ENCODE measurements around the gene VWA5B2.

Gene VWA5B2

GRCh38 chr3:184229394-184230080 is at the start of gene VWA5B2:
VWA5B2 (plus strand) TSS chr3:184229585; CDS start chr3:184230529, 944 bp downstream.
- FAIRE-seq: no peak
- DNase-seq (ENCODE audit: extremely low spot score, insufficient read length, low read depth): peak; percentile 64

GRCh38 chr3:184180165-184180564 is 49.2 kb upstream of the VWA5B2 start:
- FAIRE-seq (no peak), DNase-seq (ENCODE audit: extremely low spot score, insufficient read length, low read depth) (no peak)

- no peak for DNase-seq (ENCODE audit: extremely low spot score, insufficient read length, low read depth)
- FAIRE-seq: no peak
Observed at GRCh38 chr3:184181596-184181995, 47.8 kb upstream of the VWA5B2 start.

- DNase-seq (ENCODE audit: extremely low spot score, insufficient read length, low read depth) (no peak), FAIRE-seq (no peak)
Observed at GRCh38 chr3:184183679-184184078, 45.7 kb upstream of the VWA5B2 start.

- DNase-seq (ENCODE audit: extremely low spot score, insufficient read length, low read depth) (no peak), FAIRE-seq (no peak)
Observed at GRCh38 chr3:184184546-184185230, 44.7 kb upstream of the VWA5B2 start.

GRCh38 chr3:184185461-184186183 is 43.8 kb upstream of the VWA5B2 start:
- FAIRE-seq: peak; percentile 98
- DNase-seq (ENCODE audit: extremely low spot score, insufficient read length, low read depth): peak; percentile 98

- no peak for DNase-seq (ENCODE audit: extremely low spot score, insufficient read length, low read depth)
- no peak for FAIRE-seq
Observed at GRCh38 chr3:184186184-184186901, 43.0 kb upstream of the VWA5B2 start, which contains the start of gene ABCF3. ABCF3 (plus strand) TSS chr3:184186199; CDS start chr3:184186208, 9 bp downstream.

GRCh38 chr3:184186902-184187207 is 42.5 kb upstream of the VWA5B2 start:
- DNase-seq (ENCODE audit: extremely low spot score, insufficient read length, low read depth): no peak
- no peak for FAIRE-seq

- no peak for FAIRE-seq
- no peak for DNase-seq (ENCODE audit: extremely low spot score, insufficient read length, low read depth)
Observed at GRCh38 chr3:184188080-184188479, 41.3 kb upstream of the VWA5B2 start.

GRCh38 chr3:184189421-184189820 is 40.0 kb upstream of the VWA5B2 start:
- no peak for FAIRE-seq

GRCh38 chr3:184192889-184193288 is 36.5 kb upstream of the VWA5B2 start:
- DNase-seq (ENCODE audit: extremely low spot score, insufficient read length, low read depth) (no peak), FAIRE-seq (no peak)

More at GRCh38 chr3:184189421-184189820, 40.0 kb upstream of the VWA5B2 start:
- DNase-seq (ENCODE audit: extremely low spot score, insufficient read length, low read depth): no peak

GRCh38 chr3:184193991-184194539 is 35.3 kb upstream of the VWA5B2 start:
- FAIRE-seq (no peak), DNase-seq (ENCODE audit: extremely low spot score, insufficient read length, low read depth) (no peak)

- no peak for FAIRE-seq
- no peak for DNase-seq (ENCODE audit: extremely low spot score, insufficient read length, low read depth)
Observed at GRCh38 chr3:184196536-184196935, 32.8 kb upstream of the VWA5B2 start.

- no peak for DNase-seq (ENCODE audit: extremely low spot score, insufficient read length, low read depth)
- FAIRE-seq: no peak
Observed at GRCh38 chr3:184198509-184198908, 30.9 kb upstream of the VWA5B2 start.

GRCh38 chr3:184200825-184201224 is 28.6 kb upstream of the VWA5B2 start:
- DNase-seq (ENCODE audit: extremely low spot score, insufficient read length, low read depth) (no peak), FAIRE-seq (no peak)

- FAIRE-seq (no peak), DNase-seq (ENCODE audit: extremely low spot score, insufficient read length, low read depth) (no peak)
Observed at GRCh38 chr3:184203526-184203925, 25.9 kb upstream of the VWA5B2 start.

GRCh38 chr3:184209146-184209923 is 20.1 kb upstream of the VWA5B2 start:
- DNase-seq (ENCODE audit: extremely low spot score, insufficient read length, low read depth) (no peak), FAIRE-seq (no peak)

- no peak for DNase-seq (ENCODE audit: extremely low spot score, insufficient read length, low read depth)
- FAIRE-seq: no peak
Observed at GRCh38 chr3:184211297-184211696, 18.1 kb upstream of the VWA5B2 start.

- no peak for DNase-seq (ENCODE audit: extremely low spot score, insufficient read length, low read depth)
- FAIRE-seq: no peak
Observed at GRCh38 chr3:184211718-184212117, 17.7 kb upstream of the VWA5B2 start.
